GM12878 (cell line): ENCODE data around the gene NKAIN2. TPM values are rescaled to one million over a fixed set of nuclear protein-coding genes. Genes with fewer than 3 reads are reported as not detected.

Source experiments
- ATAC-seq: fragments of 200-7000 bp; cut with Tn5 transposase; 3 replicates; pipeline ENCODE4 v1.9.1; 2020; ENCODE audit warnings: mild to moderate bottlenecking, moderate library complexity
- BruUV-seq: library from RNA; stranded (reverse); fragments of 400-500 nt; replicated peaks from 2 replicates; lab custom pipeline; 2021; lab: Mats Ljungman, UMichigan
- CTCF ChIA-PET: fragments of 300-600 bp; sonication (Branson Sonifier 250); formaldehyde crosslinking; extraction: SDS; loops from one replicate; lab custom pipeline; 2021; ENCODE audit warnings: inconsistent platforms; lab: Yijun Ruan, JAX
- POLR2A ChIA-PET: fragments of 350-600 bp; formaldehyde crosslinking; extraction: SDS; loops from one replicate; lab custom pipeline; 2021; ENCODE audit warnings: inconsistent platforms; lab: Charles Lee
- RAD21 ChIA-PET: fragments of 300-600 bp; sonication (Branson Sonifier 250); formaldehyde crosslinking; loops from one replicate; lab custom pipeline; 2023; ENCODE audit warnings: antibody characterized with exemption; ENCODE audit not compliant: unreplicated experiment; lab: Charles Lee
- SMC1A ChIA-PET: fragments of 300-600 bp; sonication (Branson Sonifier 250); formaldehyde crosslinking; loops from one replicate; lab custom pipeline; 2023; ENCODE audit not compliant: unreplicated experiment, uncharacterized antibody; lab: Charles Lee
- DNase-seq: peaks from one replicate; pipeline ENCODE4 v3.0.0-alpha.2; 2011; ENCODE audit warnings: low read depth, low spot score
- FAIRE-seq: peaks from 3 replicates; lab custom pipeline; 2011; peaks lifted over from hg19 to GRCh38; lab: Jason Lieb, UNC
- H2AFZ ChIP-seq: 2 replicates; pipeline ENCODE4 v1.6.0; 2011; ENCODE audit warnings: low read depth, low read length, control low read depth; ENCODE audit not compliant: control insufficient read depth
- H3K27ac ChIP-seq: 2 replicates; pipeline ENCODE4 v1.5.1; 2011; ENCODE audit warnings: control low read depth; ENCODE audit not compliant: control insufficient read depth, insufficient read depth
- H3K27me3 ChIP-seq, 2 experiments: replicated peaks in 1 of 2; 2 replicates each; pipeline versions ENCODE4 v1.6.0 to v1.6.1; 2011; ENCODE audit warnings: low read length in 1 of 2; ENCODE audit not compliant: control insufficient read depth in 2 of 2, insufficient read depth in 2 of 2
- H3K36me3 ChIP-seq, 2 experiments: 2 replicates each; pipeline ENCODE4 v1.5.1; 2011; ENCODE audit warnings: low read length in 1 of 2; ENCODE audit not compliant: control insufficient read depth in 2 of 2, insufficient read depth in 2 of 2
- H3K4me1 ChIP-seq: 2 replicates; pipeline ENCODE4 v1.6.1; 2011; ENCODE audit warnings: mild to moderate bottlenecking, low read length, moderate library complexity, mixed read lengths; ENCODE audit not compliant: control insufficient read depth, insufficient read depth
- H3K4me2 ChIP-seq: 2 replicates; pipeline ENCODE4 v1.6.0; 2011; ENCODE audit warnings: control low read depth; ENCODE audit not compliant: control insufficient read depth, insufficient read depth
- H3K4me3 ChIP-seq: fragments of 200-600 bp; sonication (generic); 2 replicates; pipeline ENCODE4 v1.5.1; 2016
- H3K79me2 ChIP-seq: 2 replicates; pipeline ENCODE4 v1.6.0; 2011; ENCODE audit warnings: low read length; ENCODE audit not compliant: control insufficient read depth, insufficient read depth
- H3K9ac ChIP-seq: 2 replicates; pipeline ENCODE4 v1.8.0; 2011; ENCODE audit warnings: low read length, control low read depth, mixed read lengths; ENCODE audit not compliant: control insufficient read depth, insufficient read depth
- H3K9me3 ChIP-seq: replicated peaks from 3 replicates; pipeline ENCODE4 v1.5.1; 2011; ENCODE audit warnings: mild to moderate bottlenecking, low read length; ENCODE audit not compliant: control insufficient read depth, insufficient read depth
- H4K20me1 ChIP-seq: 2 replicates; pipeline ENCODE4 v1.6.0; 2011; ENCODE audit not compliant: control insufficient read depth, insufficient read depth
- BHLHE40 ChIP-seq, 2 experiments: fragments of 450-650 bp in 1 of 2; IDR thresholded peaks; 2 replicates each; pipeline ENCODE4 v1.6.1; 2011 to 2017; ENCODE audit warnings: low read depth in 2 of 2, borderline replicate concordance in 1 of 2, improper control_type of control experiment in 1 of 2, low read length in 1 of 2, mild to moderate bottlenecking in 1 of 2
- CBX3 ChIP-seq: fragments of 200-600 bp; sonication (generic); IDR thresholded peaks from 2 replicates; pipeline ENCODE4 v1.6.1; 2016; ENCODE audit warnings: low read depth, borderline replicate concordance
- CUX1 ChIP-seq: IDR thresholded peaks from 2 replicates; pipeline ENCODE4 v1.6.1; 2012; ENCODE audit warnings: improper control_type of control experiment, low read depth, low read length; ENCODE audit not compliant: insufficient replicate concordance
- ESRRA ChIP-seq: IDR thresholded peaks from 2 replicates; pipeline ENCODE4 v1.6.1; 2012; ENCODE audit warnings: mild to moderate bottlenecking, low read length, improper control_type of control experiment
- GATAD2B ChIP-seq: fragments of 450-650 bp; conservative IDR thresholded peaks from 2 replicates; pipeline ENCODE4 v1.6.1; 2017; ENCODE audit warnings: low read depth, mild to moderate bottlenecking, moderate library complexity
- NFXL1 ChIP-seq: fragments of 450-650 bp; IDR thresholded peaks from 2 replicates; pipeline ENCODE4 v1.6.1; 2017; ENCODE audit warnings: antibody characterized with exemption, mild to moderate bottlenecking, borderline replicate concordance
- PAX5 ChIP-seq: IDR thresholded peaks from 2 replicates; pipeline ENCODE4 v1.6.1; 2011; ENCODE audit warnings: low read depth, low read length, borderline replicate concordance
- TCF7 ChIP-seq: IDR thresholded peaks from 2 replicates; pipeline ENCODE4 v1.6.1; 2014; ENCODE audit warnings: antibody characterized with exemption, borderline replicate concordance
- WRNIP1 ChIP-seq: IDR thresholded peaks from 2 replicates; pipeline ENCODE4 v1.6.1; 2011; ENCODE audit warnings: low read depth, low read length, improper control_type of control experiment, borderline replicate concordance
- YBX1 ChIP-seq: fragments of 450-650 bp; IDR thresholded peaks from 2 replicates; pipeline ENCODE4 v1.6.1; 2016; ENCODE audit warnings: antibody characterized with exemption
- ZBTB40 ChIP-seq: fragments of 450-650 bp; IDR thresholded peaks from 2 replicates; pipeline ENCODE4 v1.6.1; 2016; ENCODE audit warnings: mild to moderate bottlenecking, moderate library complexity, borderline replicate concordance
- WGBS: methylation state at CpG from one replicate; pipeline ENCODE4 v1.1.6; 2016; ENCODE audit warnings: low lambda C conversion rate; ENCODE audit not compliant: insufficient replicate concordance, insufficient coverage; ENCODE audit errors: missing lambda C conversion rate; 5-methylcytosine and 5-hydroxymethylcytosine counted together
- in situ Hi-C: fragments of 300-500 bp; cut with MboI; formaldehyde crosslinking; loops from 9 replicates; pipeline ENCODE4 v1.14.3; 2018; ENCODE audit warnings: mixed read lengths
- intact Hi-C: fragments of 100-400 bp; cut with micrococcal nuclease; formaldehyde crosslinking; loops from one replicate; pipeline ENCODE4 v1.14.2; 2022; ENCODE audit not compliant: unreplicated experiment
- polyA plus RNA-seq, 11 experiments: library from polyadenylated mRNA; depleted of rRNA in 4 of 11; unstranded in 6 of 11; stranded (reverse) in 5 of 11; fragments of >200 nt; fragmentation: Nextera tagmentation in 4 of 11; fragmentation: Illumina TruSeq in 1 of 11; extraction: Ambion mirVana in 4 of 11; extraction: Trizol in 1 of 11; gene quantifications; 1 replicate in 1 of 11; 2 replicates in 10 of 11; pipeline versions ENCODE4 v1.2.1 to v1.2.3, GENCODE V29; 2011 to 2016; ENCODE audit warnings: inconsistent platforms in 2 of 11, missing spikeins in 2 of 11, low read depth in 1 of 11
- total RNA-seq, 4 experiments: library from RNA; depleted of rRNA in 3 of 4; stranded (reverse); fragments of >200 nt in 3 of 4; fragmentation: Illumina TruSeq in 1 of 4; extraction: Trizol in 1 of 4; gene quantifications; 2 replicates each; pipeline versions ENCODE4 v1.2.1 to v1.2.3, GENCODE V29; 2013 to 2021
- TF ChIP-seq, protein P1 (sequence below): fragments of 150-350 bp; IDR thresholded peaks from 2 replicates; pipeline ENCODE4 v1.6.1; 2016; ENCODE audit warnings: low read depth, low read length

Gene NKAIN2
- total and polyA plus RNA-seq, 10 of the 15 experiments (the other 5 are each of a cell fraction or from before 2014, with no cell fraction given) = not detected

DNA sequence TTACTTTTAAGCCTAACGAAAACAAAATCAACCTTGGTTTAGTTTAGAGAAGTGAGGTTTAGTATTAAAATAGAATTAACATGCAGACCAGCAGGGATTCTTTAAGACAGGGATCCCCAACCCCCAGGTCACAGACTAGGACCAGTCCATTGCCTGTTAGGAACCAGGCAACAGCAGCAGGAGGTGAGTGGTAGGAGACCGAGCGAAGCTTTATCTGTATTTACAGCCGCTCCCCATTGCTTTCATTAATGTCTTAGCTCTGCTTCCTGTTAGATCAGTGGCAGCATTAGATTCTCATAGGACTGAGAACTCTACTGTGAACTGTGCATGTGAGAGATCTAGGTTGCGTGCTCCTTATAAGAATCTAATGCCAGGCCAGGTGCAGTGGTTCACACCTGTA is 225.9 kb downstream of the NKAIN2 start:
- Histone ChIP-seq H4K20me1 (no peaks in the 10 kb centered on the region), H2AFZ (no peak overlapping the region), H3K27ac (no peak overlapping the region), H3K36me3 (no peaks in the 10 kb centered on the region), H3K4me2 (no peak overlapping the region), H3K4me1 (no peaks in the 10 kb centered on the region), H3K27me3 (no peaks in the 10 kb centered on the region), H3K9ac (no peak overlapping the region), H3K9me3 (no peaks in the 10 kb centered on the region), H3K79me2 (no peaks in the 10 kb centered on the region), H3K4me3 (no peak overlapping the region)
- SMC1A ChIA-PET = no interaction called here
- RAD21 ChIA-PET = no interaction called here
- ATAC-seq = no peak
- in situ Hi-C loops (no loop called here), intact Hi-C loops (no loop called here)
- FAIRE-seq = no peak
- WGBS = 49% methylated on average over 5 of the region's 5 CpGs
- CTCF ChIA-PET = no interaction called here
- no peak for DNase-seq
- no TSS peak for BruUV-seq
- POLR2A ChIA-PET = no interaction called here
- TF ChIP-seq ZBTB40 (no peak), TCF7 (no peak), NFXL1 (no peak), BHLHE40 (IDR thresholded peaks at IDR 0.05; ENCODE audit: borderline replicate concordance in 1 of 2, low read depth in 2 of 2, low read length in 1 of 2) (no peak), ESRRA (no peak), WRNIP1 (no peak), GATAD2B (no peak), CUX1 (no peak), CBX3 (no peak), PAX5 (no peak), YBX1 (no peak)
- TF ChIP-seq, protein P1, sequence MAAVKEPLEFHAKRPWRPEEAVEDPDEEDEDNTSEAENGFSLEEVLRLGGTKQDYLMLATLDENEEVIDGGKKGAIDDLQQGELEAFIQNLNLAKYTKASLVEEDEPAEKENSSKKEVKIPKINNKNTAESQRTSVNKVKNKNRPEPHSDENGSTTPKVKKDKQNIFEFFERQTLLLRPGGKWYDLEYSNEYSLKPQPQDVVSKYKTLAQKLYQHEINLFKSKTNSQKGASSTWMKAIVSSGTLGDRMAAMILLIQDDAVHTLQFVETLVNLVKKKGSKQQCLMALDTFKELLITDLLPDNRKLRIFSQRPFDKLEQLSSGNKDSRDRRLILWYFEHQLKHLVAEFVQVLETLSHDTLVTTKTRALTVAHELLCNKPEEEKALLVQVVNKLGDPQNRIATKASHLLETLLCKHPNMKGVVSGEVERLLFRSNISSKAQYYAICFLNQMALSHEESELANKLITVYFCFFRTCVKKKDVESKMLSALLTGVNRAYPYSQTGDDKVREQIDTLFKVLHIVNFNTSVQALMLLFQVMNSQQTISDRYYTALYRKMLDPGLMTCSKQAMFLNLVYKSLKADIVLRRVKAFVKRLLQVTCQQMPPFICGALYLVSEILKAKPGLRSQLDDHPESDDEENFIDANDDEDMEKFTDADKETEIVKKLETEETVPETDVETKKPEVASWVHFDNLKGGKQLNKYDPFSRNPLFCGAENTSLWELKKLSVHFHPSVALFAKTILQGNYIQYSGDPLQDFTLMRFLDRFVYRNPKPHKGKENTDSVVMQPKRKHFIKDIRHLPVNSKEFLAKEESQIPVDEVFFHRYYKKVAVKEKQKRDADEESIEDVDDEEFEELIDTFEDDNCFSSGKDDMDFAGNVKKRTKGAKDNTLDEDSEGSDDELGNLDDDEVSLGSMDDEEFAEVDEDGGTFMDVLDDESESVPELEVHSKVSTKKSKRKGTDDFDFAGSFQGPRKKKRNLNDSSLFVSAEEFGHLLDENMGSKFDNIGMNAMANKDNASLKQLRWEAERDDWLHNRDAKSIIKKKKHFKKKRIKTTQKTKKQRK = no peak
